LHCN-M2 (cell line): ENCODE data around the gene DBET. TPM values are rescaled to one million over a fixed set of nuclear protein-coding genes. Genes with fewer than 3 reads are reported as not detected.
"Not testable (repeated sequence)": the region's sequence is repeated elsewhere in the genome, so short reads cannot be mapped to it uniquely, and the experiment has no call there.

ENCODE experiments used
- DNase-seq: peaks from one replicate; pipeline ENCODE4 v3.0.0-alpha.2; 2012; ENCODE audit warnings: low read depth
- total RNA-seq: library from RNA; depleted of rRNA; stranded (reverse); fragments of >200 nt; gene quantifications from 2 replicates; pipeline ENCODE4 v1.2.3, GENCODE V29; 2014

DBET gene
- total RNA-seq, 1 experiment from 2014 or later = not detected

DNA sequence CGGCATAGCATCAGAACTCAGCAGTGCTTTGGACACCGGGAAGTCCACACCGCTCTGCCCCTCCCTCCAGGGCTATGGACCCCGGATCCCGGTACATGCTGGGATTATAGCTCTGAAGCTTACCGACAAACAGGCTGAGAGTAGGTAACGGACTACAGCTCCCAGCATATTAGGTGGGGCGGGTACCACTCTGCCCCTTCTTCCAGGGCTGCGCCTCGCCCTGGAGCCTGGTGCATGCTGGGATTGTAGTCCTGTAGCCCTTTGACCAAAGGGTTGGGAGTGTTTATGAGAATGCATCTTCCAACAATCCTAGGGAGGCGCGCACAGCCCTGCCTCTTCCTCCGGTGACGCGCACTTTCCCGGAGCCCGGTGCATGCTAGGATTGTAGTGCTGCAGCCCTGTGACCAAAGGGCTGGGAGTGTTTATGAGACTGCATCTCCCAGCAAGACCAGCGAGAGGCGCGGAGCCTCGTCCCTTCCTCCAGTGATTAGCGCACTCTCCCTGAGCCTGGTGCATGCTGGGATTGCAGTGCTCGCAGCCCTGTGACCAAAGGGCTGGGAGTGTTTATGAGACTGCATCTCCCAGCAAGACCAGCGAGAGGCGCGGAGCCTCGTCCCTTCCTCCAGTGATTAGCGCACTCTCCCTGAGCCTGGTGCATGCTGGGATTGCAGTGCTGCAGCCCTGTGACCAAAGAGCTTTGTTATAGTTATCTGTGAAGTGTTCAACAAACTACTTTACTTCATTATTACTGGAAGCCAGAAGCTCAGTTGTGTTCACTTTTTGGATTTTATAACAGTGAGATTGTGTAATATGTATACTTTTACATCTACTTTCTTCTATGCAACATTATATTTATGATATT, 14.7 kb upstream of the DBET start:
- DNase-seq = not testable (repeated sequence)

DNA sequence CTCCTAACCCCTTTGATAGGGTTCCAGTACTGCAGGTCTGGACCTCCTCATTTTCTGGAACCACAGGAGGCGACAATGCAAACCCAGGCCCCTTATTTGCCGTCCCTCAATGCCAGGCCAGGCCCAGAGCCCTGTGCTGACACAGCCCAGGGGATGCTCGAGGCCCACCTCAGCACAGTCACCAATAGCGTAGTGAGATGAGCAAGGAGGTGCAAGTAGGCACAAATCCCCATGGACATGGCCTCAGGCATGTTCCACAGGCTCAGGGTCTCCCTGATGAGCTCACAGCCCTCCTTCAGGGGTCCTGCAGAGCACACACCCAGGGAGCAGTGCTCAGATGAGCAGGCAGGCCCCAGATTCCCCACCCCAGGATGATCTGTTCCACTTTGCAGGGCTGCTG, 5.3 kb upstream of the DBET start:
- DNase-seq = not testable (repeated sequence)

- not testable (repeated sequence) for DNase-seq
These were observed 503 bp downstream of the DBET start for GRCh38 chr4:190064805-190065204.

GRCh38 chr4:190068351-190068750, 4.0 kb downstream of the DBET start:
- DNase-seq = not testable (repeated sequence)

DNA sequence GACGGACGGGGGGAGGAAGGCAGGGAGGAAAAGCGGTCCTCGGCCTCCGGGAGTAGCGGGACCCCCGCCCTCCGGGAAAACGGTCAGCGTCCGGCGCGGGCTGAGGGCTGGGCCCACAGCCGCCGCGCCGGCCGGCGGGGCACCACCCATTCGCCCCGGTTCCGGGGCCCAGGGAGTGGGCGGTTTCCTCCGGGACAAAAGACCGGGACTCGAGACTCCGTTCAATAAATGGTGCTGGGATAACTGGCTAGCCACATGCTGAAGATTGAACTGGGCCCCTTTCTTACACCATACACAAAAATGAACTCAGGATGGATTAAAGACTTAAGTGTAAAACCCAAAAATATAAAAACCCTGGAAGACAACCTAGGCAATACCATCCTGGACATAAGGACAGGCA, 28.8 kb downstream of the DBET start:
- not testable (repeated sequence) for DNase-seq

DNA sequence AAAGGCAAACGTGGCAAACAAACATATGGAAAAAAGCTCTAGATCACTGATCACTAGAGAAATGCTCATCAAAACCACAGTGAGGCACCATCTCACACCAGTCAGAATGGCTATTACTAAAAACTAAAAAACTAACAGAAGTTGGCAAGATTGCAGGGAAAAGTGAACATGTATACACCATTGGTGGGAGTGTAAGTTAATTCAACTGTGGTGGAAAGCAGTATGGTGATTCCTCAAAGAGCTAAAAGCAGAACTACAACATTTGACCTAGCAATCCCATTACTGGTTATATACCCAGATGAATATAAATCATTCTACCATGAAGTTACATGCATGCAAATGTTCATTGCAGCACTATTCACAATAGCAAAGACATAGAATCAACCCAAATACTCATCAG, 29.7 kb downstream of the DBET start:
- DNase-seq = not testable (repeated sequence)

DNA sequence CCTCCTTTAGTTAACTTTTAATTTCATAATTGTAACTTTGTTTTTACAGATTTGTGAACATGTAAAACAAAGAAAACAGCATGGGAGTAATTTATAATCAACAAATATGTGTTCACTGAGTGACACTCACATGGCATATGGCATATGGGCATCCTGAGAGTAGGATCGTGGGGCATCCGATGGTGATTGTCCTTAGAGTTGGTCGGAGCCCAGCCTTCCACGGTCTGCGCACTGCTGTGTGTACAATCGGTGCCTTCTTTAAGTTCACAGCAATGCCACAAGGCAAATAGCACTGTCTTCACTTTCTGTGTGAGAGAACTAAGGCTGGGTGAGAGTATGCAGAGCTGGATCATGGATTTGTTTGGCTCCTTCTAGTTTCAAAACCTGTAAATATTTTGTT, 31.0 kb downstream of the DBET start:
- DNase-seq = not testable (repeated sequence)

- DNase-seq = not testable (repeated sequence)
These were observed 35.3 kb downstream of the DBET start for GRCh38 chr4:190099605-190100004.

DNA sequence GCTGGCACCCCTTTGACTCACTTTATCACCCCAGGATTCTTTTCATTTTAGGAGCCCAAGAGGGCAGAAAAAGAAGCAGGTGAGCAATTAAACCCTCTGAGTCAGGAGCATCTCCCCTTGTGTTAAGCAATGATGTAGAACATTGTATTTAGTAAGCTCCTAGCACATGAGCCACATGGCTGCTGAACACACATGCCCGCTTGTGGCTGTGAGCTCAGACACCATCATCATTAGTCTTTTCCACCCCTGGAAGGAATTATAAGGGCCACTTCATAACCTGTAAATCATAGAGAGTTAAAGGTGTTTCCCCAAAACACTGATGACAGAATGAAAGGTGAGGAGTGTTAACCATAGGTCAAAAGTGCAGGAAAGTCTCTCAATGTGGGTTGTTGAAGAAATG, 37.2 kb downstream of the DBET start:
- not testable (repeated sequence) for DNase-seq

DNA sequence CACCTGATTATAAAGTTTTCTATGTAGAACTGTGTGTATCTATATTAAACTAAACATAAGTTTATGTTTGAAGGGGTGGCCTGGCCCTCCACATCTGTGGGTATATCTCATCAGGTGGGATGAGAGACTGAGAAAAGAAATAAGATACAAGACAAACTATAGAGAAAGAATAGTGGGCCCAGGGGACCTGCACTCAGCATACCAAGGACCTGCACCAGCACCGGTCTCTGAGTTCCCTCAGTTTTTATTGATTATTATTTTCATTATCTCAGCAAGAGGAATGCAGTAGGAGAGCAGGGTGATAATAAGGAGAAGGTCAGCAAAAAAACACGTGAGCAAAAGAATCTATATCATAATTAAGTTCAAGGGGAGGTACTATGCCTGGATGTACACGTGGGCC, 41.9 kb downstream of the DBET start:
- not testable (repeated sequence) for DNase-seq

- DNase-seq = not testable (repeated sequence)
These were observed 42.5 kb downstream of the DBET start for GRCh38 chr4:190106611-190107480.

- not testable (repeated sequence) for DNase-seq
These were observed 43.6 kb downstream of the DBET start for GRCh38 chr4:190107766-190108485.

GRCh38 chr4:190108756-190109155, 44.5 kb downstream of the DBET start:
- DNase-seq = not testable (repeated sequence)

- not testable (repeated sequence) for DNase-seq
These were observed 45.2 kb downstream of the DBET start for GRCh38 chr4:190109390-190110011.

DNA sequence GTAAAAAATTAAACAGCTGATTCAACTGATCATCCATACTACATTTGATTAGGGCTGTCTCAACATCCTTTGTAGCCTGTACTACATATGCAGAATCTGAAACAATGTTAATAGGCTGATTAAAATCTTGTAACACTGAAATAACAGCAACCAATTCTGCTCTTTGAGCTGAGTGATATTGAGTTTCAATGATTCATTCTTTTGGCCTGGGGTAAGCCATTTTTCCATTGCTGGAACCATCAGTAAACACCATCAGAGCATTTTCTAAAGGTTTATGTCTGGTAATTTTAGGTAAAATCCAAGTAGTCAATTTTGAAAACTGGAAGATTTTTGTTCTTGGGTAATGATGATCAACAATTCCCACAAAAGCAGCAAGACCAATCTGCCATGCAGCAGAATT, 45.7 kb downstream of the DBET start:
- DNase-seq = not testable (repeated sequence)

- DNase-seq = not testable (repeated sequence)
These were observed 46.4 kb downstream of the DBET start for GRCh38 chr4:190110570-190111295.

DNA sequence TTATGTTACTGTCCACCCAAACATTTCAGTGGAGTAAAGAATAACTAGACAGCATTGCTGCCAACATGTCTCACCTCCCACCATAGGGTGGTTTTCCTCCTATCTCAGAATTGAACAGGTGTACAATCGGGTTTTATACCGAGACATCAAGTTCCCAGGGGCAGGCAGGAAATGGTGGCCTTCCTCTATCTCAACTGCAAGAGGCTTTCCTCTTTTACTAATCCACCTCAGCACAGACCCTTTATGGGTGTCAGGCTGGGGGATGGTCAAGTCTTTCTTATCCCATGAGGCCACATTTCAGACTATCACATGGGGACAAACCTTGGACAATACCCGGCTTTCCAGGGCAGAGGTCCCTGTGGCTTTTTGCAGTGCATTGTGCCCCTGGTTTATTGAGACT, 48.6 kb downstream of the DBET start:
- DNase-seq = not testable (repeated sequence)

- DNase-seq = not testable (repeated sequence)
These were observed 50.7 kb downstream of the DBET start for GRCh38 chr4:190114991-190115390.
